NCI-H2107 (cell line): Measurements from ENCODE around the gene ZNHIT1.
A peak's percentile ranks its signal among the peaks of the same experiment; 100 is the strongest.

Source experiments
- DNase-seq: peaks from one replicate; lab custom pipeline; 2025; lab: John Stamatoyannopoulos, UW

The ZNHIT1 gene

GRCh38 chr7:101218236-101219125 is 516 bp downstream of the ZNHIT1 start:
- no peak for DNase-seq

DNA sequence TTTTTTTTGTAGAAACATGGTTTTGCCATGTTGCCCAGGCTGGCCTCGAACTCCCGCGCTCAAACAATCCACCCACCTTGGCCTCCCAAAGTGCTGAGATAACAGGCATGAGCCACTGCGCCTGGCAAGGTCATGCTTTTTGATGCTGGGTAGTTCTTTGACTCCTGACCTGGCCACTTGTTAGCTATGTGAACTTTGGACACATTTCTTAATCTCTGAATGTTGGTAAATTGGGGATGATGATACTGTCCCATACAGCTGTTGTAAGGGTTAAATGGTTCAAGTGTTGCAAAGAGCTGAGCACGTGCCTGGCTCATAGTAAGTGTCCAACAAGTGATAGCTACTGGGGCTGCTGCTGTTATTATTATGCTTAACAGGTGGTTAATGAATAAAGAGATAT is 2.3 kb downstream of the ZNHIT1 start:
- no peak for DNase-seq

DNA sequence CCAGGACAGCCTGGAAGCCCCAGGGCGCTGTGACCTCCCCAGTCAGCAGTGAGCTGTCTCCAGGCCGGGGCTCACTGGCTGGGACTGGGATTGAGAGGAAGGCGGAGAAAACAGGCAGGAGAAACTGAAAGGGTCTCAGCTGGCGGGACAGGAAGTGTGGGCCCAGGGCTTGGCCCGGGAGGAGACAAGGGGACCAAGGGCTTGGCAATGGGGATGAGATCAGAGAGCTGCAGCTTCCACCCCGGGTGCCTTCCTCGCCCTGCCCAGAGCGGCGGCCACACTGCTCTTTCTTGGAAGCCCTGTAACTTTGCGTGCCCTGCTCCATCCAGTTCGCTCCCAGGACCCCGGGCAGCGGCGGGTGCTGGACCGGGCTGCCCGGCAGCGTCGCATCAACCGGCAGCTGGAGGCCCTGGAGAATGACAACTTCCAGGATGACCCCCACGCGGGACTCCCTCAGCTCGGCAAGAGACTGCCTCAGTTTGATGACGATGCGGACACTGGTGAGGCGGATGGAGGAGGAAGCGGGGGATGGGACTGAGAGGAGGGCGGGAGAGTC is 4.4 kb downstream of the ZNHIT1 start:
- no peak for DNase-seq

DNA sequence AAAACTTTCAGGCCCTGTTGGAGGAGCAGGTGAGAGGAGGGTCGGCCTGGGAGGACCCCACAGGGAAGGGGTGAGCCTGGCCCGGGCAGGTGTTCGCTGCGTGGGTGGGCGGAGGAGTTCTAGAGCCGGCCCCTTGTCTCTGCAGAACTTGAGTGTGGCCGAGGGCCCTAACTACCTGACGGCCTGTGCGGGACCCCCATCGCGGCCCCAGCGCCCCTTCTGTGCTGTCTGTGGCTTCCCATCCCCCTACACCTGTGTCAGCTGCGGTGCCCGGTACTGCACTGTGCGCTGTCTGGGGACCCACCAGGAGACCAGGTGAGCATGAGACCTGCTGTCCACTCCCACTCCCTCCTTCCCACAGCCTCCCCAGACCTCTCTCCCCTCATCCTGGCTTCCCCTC is 5.6 kb downstream of the ZNHIT1 start:
- no peak for DNase-seq

DNA sequence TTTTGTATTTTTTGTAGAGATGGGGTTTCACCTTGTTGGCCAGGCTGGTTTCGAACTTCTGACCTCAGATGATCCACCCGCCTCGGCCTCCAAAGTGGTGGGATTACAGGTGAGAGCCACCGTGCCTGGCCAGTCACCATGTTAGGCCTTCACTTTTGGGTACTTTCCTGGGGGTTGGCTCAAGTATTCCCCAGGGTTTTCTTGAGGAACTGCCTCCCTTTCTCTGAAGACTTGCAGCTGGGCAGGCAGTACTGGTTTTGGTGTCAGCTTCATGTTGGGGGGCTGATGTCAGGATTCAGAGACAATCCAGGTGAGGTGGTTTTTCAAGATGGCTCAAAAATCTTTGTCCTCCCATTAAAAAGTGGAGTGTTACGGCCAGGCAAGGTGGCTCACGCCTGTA is 7.7 kb downstream of the ZNHIT1 start:
- DNase-seq: no peak

GRCh38 chr7:101226721-101227120 is 8.8 kb downstream of the ZNHIT1 start:
- no peak for DNase-seq

- DNase-seq: no peak
Measured at GRCh38 chr7:101231644-101232043, 13.7 kb downstream of the ZNHIT1 start.

DNA sequence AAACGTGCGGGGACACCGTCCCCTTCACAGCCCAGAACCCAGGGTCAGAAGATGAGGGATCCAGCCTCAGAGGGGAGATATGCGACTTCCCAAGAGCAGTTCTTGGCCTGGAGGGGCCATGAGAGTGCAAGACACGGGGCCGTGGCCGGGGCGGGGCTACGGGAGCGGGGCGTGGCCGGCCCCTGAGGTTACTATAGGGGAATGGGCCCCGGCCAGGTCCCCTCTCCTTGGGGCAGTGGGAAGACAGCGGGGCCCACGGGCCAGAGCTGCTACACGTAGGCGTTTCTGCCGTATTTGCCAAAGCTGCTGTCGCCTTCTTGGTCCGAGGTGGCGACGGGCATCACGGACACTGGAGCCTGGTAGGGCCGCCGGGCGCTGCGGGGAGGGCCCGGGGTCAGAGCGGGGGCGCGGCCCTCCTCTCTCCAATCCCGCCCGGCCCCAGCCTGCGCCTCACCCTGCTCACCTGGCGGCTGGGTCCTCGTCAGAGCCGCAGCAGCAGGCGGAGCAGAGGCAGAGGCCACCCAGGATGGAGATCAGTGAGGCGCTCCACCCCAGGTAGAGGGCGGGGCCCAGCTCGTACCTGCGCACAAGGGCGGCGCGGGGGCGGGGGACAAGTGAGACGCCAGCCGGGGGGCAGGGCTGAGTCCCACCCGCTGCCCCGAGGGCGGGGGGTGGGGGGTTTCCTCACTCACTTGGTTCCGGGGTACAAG is 14.3 kb downstream of the ZNHIT1 start:
- peak; percentile 48 for DNase-seq

- DNase-seq: no peak
Measured at GRCh38 chr7:101233907-101234547, 16.1 kb downstream of the ZNHIT1 start.

DNA sequence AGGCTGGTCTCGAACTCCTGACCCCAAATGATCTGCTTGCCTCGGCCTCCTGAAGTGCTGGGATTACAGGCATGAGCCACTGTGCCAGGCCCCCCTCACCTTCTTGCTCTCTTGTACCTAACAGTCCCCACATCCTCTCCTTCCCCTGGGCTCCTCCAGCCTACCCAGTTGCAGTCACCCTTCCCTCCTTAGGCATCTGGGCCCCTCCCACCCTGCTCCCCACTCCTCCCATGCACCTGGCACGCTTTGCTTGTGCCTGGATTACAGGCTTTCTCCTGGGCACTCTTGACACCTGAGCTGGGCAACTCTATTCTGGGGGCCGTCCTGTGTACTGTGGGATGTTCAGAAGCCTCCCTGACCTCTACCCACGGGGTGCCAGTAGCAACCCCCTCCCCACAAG is 16.7 kb downstream of the ZNHIT1 start:
- no peak for DNase-seq

GRCh38 chr7:101235050-101235449 is 17.1 kb downstream of the ZNHIT1 start:
- DNase-seq: no peak

GRCh38 chr7:101235522-101235921 is 17.6 kb downstream of the ZNHIT1 start:
- no peak for DNase-seq

DNA sequence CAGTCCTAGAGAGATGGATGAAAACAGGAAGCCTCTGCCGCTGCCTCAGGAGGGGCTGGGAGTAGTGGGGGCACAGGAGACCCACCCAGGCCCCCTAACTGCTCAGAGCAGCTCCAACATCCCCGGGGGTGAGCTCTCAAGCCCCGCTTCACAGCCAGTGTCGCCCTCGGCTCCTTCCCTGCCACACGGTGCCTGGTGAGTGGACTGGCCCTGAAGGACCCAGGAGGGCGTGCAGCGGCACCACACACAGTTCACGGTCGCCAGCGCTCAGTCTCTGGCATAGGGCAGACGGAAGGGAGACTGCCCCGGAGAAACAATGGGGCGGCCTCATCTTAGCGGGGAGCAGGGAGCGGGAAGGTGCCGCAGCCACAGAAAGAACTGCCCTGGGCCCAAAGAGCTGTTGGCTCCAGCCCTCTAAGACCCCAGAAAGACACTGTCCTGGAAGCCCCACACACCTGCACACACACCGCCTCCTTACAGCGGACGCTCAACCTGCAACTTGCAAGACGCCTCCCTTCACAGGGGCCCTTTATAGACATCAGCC is 18.4 kb downstream of the ZNHIT1 start:
- DNase-seq: no peak

DNA sequence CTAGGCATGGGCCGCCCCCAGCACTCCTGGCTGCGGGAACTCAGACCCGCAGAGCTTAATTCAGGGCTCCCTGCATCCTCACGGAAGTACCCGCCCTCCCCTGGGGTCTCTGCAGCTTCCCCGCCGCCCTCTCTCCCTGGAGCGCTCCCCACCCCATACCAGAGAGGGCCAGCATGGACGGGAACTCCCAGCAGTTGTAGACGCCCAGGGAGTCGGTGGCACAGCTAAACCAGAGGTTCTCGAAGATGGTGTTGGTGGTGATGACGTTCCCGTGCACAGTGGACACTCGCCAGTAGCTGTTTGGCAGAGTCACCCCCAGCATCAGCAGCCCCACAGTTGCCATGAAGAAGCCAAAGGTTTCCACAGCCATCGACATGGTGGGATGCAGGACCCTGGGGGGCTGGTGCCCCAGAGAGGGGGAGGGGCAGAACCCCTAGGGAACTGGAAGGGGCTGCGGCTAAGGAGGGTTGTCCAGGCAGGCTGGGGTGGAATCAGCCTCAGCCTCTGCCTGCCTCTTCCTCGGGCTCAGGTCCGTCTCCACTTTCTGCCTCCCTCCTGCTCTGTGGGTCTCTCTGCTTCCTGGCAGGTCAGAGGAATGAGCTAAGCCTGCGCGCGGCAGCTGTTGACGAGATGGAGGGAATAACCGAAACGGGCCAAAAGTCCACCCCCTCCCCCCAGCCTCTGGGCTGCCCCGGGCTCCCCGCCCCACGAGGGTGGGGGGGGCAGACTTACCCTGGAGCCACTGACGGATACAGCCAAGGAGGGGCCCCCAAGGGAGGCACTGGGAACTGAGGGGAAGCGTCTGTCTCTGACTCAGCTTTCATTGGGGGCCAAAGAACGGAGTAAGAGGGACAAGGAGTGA is 19.5 kb downstream of the ZNHIT1 start, which contains the start of gene CLDN15:
TSS of gene CLDN15 (minus strand) at position 597 of the 862 bp plus-strand sequence. CDS start at position 376, 221 bp downstream.
- DNase-seq: no peak

DNA sequence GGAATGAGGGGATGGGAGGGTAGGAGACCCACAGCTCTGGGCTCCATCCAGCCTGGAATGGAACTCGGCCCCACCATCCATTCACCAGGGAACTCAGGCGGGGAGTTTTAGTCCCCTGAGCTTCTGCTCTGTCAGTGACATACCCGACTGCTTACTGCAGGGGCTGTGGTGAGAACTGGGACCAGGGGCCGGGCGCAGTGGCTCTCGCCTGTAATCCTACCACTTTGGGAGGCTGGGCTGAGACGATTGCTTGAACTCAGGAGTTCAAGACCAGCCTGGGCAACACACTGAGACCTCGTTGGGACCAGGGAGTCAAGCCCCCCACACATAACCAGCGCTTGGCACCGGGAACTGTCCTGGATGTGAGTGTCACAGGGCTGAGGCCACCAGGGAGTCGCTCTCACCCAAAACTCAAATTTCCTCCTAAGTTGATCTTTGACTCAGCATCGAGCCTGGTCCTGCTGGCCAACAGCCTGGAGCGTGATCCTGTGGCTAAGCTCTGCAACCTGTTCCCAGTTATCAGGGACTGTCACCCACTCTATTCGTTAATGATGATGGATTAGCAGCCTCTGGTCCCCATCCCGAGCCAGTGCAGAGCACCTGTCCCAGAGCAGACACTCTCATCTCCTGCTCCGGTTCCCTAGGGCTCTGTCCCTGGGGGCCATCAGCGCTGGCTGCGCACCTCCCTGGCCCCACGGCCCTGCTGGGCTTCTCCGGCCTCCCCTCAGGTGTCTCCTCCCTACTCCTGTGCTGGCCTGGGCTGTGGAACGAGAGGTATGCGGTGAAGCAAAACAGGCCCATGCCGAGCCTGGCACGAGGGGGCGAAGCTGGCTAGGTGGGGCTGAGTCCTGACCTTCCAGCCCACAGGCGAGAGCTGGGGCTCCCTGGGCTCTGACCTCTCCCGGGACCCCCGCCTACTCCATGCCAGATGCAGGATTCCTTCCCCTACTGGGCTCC is 20.5 kb downstream of the ZNHIT1 start:
- DNase-seq: no peak

DNA sequence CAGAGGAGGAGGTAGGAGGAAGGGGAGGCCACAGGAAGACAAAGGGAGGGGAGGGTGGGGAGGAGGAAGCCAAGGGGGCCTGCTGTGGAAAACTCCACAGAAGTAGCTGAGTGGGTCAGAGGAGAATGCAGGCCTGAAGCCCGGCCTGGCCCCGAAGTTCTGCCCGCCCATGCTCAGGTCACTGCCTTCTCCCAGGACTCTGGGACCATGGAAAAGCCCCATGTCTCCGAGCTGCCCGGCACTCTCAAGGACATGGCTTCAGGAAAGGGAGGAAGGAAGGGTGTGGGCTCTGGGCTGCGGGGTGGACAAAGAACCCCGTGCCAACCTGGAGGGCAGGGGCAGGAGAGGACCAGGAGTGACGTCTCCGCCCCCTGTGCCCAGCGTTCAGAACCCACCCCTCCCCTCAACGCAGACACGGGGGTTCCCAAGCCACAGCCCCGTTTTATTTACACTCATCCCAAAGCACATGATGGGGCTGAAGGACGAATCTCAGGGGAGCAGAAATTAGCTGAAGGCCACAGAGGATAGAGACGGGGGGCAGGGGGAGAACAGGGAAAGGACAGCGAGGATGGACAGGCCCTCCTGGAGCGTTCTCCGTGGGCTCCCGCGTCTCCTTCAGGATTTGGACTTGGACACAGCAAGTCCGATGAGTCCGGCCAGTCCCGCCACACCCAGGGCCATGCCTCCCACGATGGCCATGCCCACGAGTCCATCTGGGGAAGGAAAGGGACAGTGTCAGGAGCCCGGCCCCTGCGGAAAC is 21.4 kb downstream of the ZNHIT1 start:
- DNase-seq: no peak

- DNase-seq: no peak
Measured at GRCh38 chr7:101239951-101240220, 21.9 kb downstream of the ZNHIT1 start.

DNA sequence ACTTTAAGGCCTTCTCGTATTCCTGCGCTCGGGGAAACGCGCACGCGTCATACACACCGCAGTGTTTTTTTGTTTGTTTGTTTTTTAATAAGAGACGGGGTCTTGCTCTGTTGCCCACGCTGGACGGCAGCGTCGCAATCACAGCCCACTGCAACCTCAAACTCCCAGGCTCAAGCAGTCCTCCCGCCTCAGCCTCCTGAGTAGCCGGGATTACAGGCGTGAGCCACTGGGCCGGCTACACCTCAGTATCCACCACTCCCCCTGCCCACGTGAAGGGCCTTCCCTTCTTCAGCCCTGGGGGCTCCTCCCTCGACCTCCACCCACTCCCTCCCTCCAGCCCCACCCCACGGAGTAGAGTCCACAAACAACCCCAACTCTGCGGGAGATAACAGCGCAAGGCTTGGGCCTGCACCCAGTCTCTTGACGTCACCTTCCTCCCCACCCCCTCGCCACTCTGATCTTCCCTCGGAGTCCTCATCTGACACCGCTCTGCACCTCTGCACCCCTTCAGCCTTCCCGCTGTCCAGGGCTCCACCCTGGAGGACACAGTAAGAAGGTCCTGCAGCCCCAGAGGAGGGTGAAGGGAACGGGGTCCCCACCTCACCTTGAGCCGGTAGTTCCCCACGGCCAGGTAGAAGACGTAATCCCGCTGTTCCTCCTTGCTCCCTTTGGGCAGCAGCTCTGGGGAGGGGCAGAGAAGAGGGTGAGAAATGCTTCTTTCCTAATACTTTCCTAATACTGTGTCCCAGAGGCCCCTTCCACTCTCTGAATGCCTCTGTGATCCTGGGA is 22.5 kb downstream of the ZNHIT1 start:
- DNase-seq: no peak

- no peak for DNase-seq
Measured at GRCh38 chr7:101241015-101241363, 23.0 kb downstream of the ZNHIT1 start.
